HG02973 (cell line): Measurements from ENCODE around the gene IL20.

Experiments
- ATAC-seq: cut with Tn5 transposase; IDR thresholded peaks from one replicate; pipeline ENCODE4 v1.9.1; 2021; ENCODE audit warnings: moderate library complexity; ENCODE audit not compliant: unreplicated experiment

IL20 gene

GRCh38 chr1:206873603-206874188 lies 8.3 kb downstream of the IL20 start:
- ATAC-seq: no peak

GRCh38 chr1:206875752-206876377 lies 10.4 kb downstream of the IL20 start:
- ATAC-seq: no peak

- ATAC-seq: no peak
Observed at GRCh38 chr1:206878456-206878855, 13.0 kb downstream of the IL20 start.

- ATAC-seq: no peak
Observed at GRCh38 chr1:206880314-206880713, 14.9 kb downstream of the IL20 start.

- no peak for ATAC-seq
Observed at GRCh38 chr1:206882555-206882954, 17.1 kb downstream of the IL20 start.

GRCh38 chr1:206883160-206883559 lies 17.7 kb downstream of the IL20 start:
- no peak for ATAC-seq

- ATAC-seq: no peak
Observed at GRCh38 chr1:206883876-206884275, 18.5 kb downstream of the IL20 start.

GRCh38 chr1:206885341-206886060 lies 20.1 kb downstream of the IL20 start:
- ATAC-seq: no peak

- ATAC-seq: no peak
Observed at GRCh38 chr1:206886831-206887230, 21.4 kb downstream of the IL20 start.

- no peak for ATAC-seq
Observed at GRCh38 chr1:206887701-206888100, 22.3 kb downstream of the IL20 start.

GRCh38 chr1:206890125-206891060 lies 25.0 kb downstream of the IL20 start:
- ATAC-seq: no peak

- ATAC-seq: no peak
Observed at GRCh38 chr1:206891412-206891811, 26.0 kb downstream of the IL20 start.

- ATAC-seq: no peak
Observed at GRCh38 chr1:206892351-206892984, 27.0 kb downstream of the IL20 start.

- ATAC-seq: no peak
Observed at GRCh38 chr1:206893380-206893779, 28.0 kb downstream of the IL20 start.

GRCh38 chr1:206895325-206895724 lies 29.9 kb downstream of the IL20 start:
- no peak for ATAC-seq

GRCh38 chr1:206895837-206896242 lies 30.4 kb downstream of the IL20 start:
- ATAC-seq: no peak

- ATAC-seq: no peak
Observed at GRCh38 chr1:206896261-206896660, 30.8 kb downstream of the IL20 start.

GRCh38 chr1:206897175-206897574 lies 31.8 kb downstream of the IL20 start, which contains the start of gene IL24:
Gene IL24 (plus strand): TSS chr1:206897443. CDS start chr1:206897833, 390 bp downstream.
- ATAC-seq: no peak

- ATAC-seq: no peak
Observed at GRCh38 chr1:206898089-206898914, 32.9 kb downstream of the IL20 start.
